ENCODE measurements around the gene ST7. TPM values are rescaled to one million over a fixed set of nuclear protein-coding genes. Genes with fewer than 3 reads are reported as not detected.

The ST7 gene
- total and polyA plus RNA-seq, 8 donors: 7.5 to 49.0 (median 16.1) TPM

DNA sequence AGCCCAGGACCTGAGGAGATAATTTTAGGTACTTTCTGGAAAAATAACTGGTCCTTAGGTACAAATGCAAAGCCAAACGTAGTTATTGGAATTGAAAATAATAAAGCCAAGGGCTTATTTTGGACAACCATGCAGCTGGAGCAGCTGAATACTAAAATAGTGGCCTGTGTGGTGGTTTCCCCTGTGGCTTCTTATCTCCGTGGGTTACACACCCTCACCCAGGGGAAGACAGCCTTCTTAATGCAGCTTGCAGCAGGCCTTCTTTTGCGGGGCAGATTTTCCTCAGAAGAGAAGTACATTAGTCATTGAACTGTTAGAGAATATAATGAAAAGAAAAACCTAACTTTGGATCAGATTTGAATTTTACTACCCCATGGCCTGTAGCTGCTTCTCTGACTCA, 133.5 kb downstream of the ST7 start:
- TF ChIP-seq POLR2AphosphoS5 (IDR thresholded peaks at IDR 0.05) (no peak), POLR2A (IDR thresholded peaks at IDR 0.05) (no peak), EP300 (IDR thresholded peaks at IDR 0.05) (no peak)
- TF ChIP-seq, protein P1, sequence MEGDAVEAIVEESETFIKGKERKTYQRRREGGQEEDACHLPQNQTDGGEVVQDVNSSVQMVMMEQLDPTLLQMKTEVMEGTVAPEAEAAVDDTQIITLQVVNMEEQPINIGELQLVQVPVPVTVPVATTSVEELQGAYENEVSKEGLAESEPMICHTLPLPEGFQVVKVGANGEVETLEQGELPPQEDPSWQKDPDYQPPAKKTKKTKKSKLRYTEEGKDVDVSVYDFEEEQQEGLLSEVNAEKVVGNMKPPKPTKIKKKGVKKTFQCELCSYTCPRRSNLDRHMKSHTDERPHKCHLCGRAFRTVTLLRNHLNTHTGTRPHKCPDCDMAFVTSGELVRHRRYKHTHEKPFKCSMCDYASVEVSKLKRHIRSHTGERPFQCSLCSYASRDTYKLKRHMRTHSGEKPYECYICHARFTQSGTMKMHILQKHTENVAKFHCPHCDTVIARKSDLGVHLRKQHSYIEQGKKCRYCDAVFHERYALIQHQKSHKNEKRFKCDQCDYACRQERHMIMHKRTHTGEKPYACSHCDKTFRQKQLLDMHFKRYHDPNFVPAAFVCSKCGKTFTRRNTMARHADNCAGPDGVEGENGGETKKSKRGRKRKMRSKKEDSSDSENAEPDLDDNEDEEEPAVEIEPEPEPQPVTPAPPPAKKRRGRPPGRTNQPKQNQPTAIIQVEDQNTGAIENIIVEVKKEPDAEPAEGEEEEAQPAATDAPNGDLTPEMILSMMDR (IDR thresholded peaks at IDR 0.05): no peak

GRCh38 chr7:117087639-117088396, 134.5 kb downstream of the ST7 start:
- 74 to 82% (median 80%) methylated on average over 4 of the region's 4 CpGs for WGBS, 5 donors
- intact Hi-C loops (cut with DNase I; ENCODE audit: low total_unique reads): no loop called here
- DNase-seq: no peak
- H3K4me1 ChIP-seq: peaks cover 0 to 34% (median 27%) of the 10 kb centered on the region in 4 donors
- no peaks in the 10 kb centered on the region for H3K36me3 ChIP-seq
- H3K4me3 ChIP-seq: no peak overlapping the region
- TF ChIP-seq, protein P1 (IDR thresholded peaks at IDR 0.05): no peak
- TF ChIP-seq POLR2AphosphoS5 (IDR thresholded peaks at IDR 0.05) (no peak), POLR2A (IDR thresholded peaks at IDR 0.05) (no peak), EP300 (IDR thresholded peaks at IDR 0.05) (no peak)
- H3K27ac ChIP-seq: no peak overlapping the region
- H3K27me3 ChIP-seq: no peaks in the 10 kb centered on the region
- no peaks in the 10 kb centered on the region for H3K9me3 ChIP-seq

More for the DNA sequence above, 133.5 kb downstream of the ST7 start:
- intact Hi-C loops (cut with DNase I; ENCODE audit: low total_unique reads): no loop called here
- no peak for DNase-seq
- Histone ChIP-seq H3K27me3 (no peaks in the 10 kb centered on the region), H3K27ac (no peak overlapping the region), H3K4me1 (peaks cover 0 to 39% (median 30%) of the 10 kb centered on the region in 4 donors), H3K9me3 (no peaks in the 10 kb centered on the region), H3K4me3 (no peak overlapping the region), H3K36me3 (no peaks in the 10 kb centered on the region)
- 64 to 73% (median 66%) methylated on average over 3 of the region's 3 CpGs for WGBS, 5 donors

DNA sequence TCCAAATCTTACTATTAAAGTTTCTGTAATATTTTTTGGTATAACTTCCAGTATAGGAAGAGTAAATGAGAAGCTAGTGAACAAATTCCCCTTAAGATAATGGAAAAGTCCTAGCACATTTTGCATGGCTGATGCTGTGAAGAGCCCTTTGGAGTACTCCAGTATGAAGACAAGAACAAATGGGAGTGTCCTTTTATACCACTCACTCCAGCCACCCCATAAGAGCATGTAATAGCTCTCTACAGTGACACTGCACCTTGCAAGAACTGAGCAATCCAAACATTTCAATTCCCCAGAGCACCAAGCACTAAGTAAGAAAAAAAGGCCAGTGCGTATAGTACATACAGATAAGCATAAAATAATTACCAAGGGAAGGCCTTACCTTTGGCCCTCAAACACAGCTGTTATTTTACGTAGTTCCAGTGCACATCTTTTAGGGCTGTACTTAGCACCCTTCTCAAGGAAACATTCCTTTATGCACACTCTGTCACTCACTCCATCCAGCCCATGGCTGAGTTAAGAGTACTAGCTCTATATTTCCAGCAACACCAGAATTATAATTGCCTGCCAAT, 135.4 kb downstream of the ST7 start:
- no peaks in the 10 kb centered on the region for H3K9me3 ChIP-seq
- intact Hi-C loops (cut with DNase I; ENCODE audit: low total_unique reads): no loop called here
- no peak for DNase-seq
- H3K36me3 ChIP-seq: no peaks in the 10 kb centered on the region
- H3K27me3 ChIP-seq: no peaks in the 10 kb centered on the region
- WGBS, 5 donors: 48 to 70% (median 63%) methylated on average over 2 of the region's 2 CpGs
- TF ChIP-seq, protein P1 (IDR thresholded peaks at IDR 0.05): no peak
- TF ChIP-seq POLR2AphosphoS5 (IDR thresholded peaks at IDR 0.05) (no peak), POLR2A (IDR thresholded peaks at IDR 0.05) (no peak), EP300 (IDR thresholded peaks at IDR 0.05) (no peak)
- no peak overlapping the region for H3K27ac ChIP-seq
- H3K4me3 ChIP-seq: no peak overlapping the region
- H3K4me1 ChIP-seq: peaks cover 0 to 27% (median 19%) of the 10 kb centered on the region in 4 donors

GRCh38 chr7:117090791-117091190, 137.5 kb downstream of the ST7 start:
- no peaks in the 10 kb centered on the region for H3K36me3 ChIP-seq
- peaks cover 0 to 23% (median 14%) of the 10 kb centered on the region in 4 donors for H3K4me1 ChIP-seq
- no peaks in the 10 kb centered on the region for H3K9me3 ChIP-seq
- no peak overlapping the region for H3K27ac ChIP-seq
- no peaks in the 10 kb centered on the region for H3K27me3 ChIP-seq
- H3K4me3 ChIP-seq: no peak overlapping the region
- 68 to 80% (median 76%) methylated on average over 5 of the region's 5 CpGs for WGBS, 5 donors
- peak in 1 of 2 donors; percentile 39 for DNase-seq
- intact Hi-C loops (cut with DNase I; ENCODE audit: low total_unique reads): no loop called here
- TF ChIP-seq POLR2AphosphoS5 (IDR thresholded peaks at IDR 0.05) (no peak), POLR2A (IDR thresholded peaks at IDR 0.05) (no peak), EP300 (IDR thresholded peaks at IDR 0.05) (no peak)
- TF ChIP-seq, protein P1 (IDR thresholded peaks at IDR 0.05): no peak
